Stimulated activated CD8-positive, alpha-beta memory T cell treated with anti-CD3 and anti-CD28 coated beads, Interleukin-7, amount 100 ng/mL, for 4 hours (primary cell): Measurements from ENCODE around the gene RNPS1.

Experiments used
- DNase-seq, 2 donors: peaks; one replicate each; pipeline ENCODE4 v3.0.0-alpha.2; 2020; ENCODE audit warnings: low read depth in 2 of 2

Gene RNPS1

GRCh38 chr16:2213817-2214718 is 53.9 kb downstream of the RNPS1 start:
- no peak for DNase-seq

GRCh38 chr16:2212362-2213324 is 55.3 kb downstream of the RNPS1 start:
- no peak for DNase-seq

DNA sequence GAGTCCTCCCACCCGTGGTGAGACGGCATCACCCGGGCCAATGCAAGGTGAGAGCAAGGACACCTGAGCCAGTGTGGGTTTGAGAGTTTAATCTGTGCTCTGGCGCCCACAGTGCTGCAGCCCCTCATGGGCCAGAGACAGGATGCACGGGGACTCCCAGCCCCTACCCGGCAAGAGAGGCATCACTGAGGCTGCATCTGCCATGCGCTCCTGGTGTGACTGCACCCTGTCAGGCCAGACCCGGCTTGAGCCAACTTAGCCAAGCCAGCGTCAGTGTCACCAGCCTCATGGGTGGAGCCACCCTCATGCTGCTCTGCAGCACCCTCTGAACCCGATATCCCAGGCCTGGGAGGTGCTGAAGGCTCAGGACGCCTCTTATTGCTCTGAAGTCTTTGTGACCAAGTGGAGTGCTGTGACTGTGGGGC is 56.0 kb downstream of the RNPS1 start:
- no peak for DNase-seq

- DNase-seq, result no peak
Observed at GRCh38 chr16:2210386-2211365, 57.2 kb downstream of the RNPS1 start, which contains the start of gene BRICD5. Gene BRICD5, minus strand, starts transcription at chr16:2210863. Its CDS starts 30 bp downstream, at chr16:2210833.

- no peak for DNase-seq
Observed at GRCh38 chr16:2210009-2210332, 58.0 kb downstream of the RNPS1 start.

GRCh38 chr16:2209258-2210008 is 58.5 kb downstream of the RNPS1 start:
- DNase-seq, result no peak

- DNase-seq, result no peak
Observed at GRCh38 chr16:2208772-2209171, 59.2 kb downstream of the RNPS1 start.

DNA sequence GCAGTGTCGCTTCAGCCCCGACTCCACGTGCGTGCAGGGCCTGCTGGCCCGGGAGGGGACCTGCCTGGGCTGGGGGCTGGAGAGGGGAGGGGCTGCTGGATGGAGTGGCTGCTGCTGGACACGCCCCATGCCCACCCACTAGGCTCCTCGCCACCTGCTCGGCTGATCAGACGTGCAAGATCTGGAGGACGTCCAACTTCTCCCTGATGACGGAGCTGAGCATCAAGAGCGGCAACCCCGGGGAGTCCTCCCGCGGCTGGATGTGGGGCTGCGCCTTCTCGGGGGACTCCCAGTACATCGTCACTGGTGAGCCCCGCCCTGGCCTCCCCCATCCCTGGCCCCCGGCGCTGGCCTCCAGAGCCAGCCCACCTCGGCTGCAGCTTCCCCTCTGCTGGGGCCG is 59.6 kb downstream of the RNPS1 start:
- DNase-seq, result no peak

DNA sequence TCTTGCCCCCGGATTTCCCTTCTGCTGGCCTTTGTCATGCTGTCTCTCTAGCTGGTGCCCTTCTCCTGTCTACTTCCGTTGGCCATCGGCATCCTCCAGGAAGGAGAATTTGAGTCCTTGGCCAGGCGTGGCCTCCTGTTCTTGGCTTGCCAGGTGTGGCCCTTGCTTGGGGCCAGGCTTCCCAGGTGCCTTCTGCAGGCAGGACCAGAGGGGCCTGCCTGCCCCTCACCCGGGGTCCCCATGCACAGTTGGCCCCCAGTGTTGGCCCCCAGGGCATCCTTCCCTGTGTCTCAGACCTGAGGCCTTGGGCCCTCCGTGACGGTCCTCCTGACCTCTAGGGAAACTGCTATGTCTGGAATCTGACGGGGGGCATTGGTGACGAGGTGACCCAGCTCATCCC is 60.1 kb downstream of the RNPS1 start:
- DNase-seq, result no peak

DNA sequence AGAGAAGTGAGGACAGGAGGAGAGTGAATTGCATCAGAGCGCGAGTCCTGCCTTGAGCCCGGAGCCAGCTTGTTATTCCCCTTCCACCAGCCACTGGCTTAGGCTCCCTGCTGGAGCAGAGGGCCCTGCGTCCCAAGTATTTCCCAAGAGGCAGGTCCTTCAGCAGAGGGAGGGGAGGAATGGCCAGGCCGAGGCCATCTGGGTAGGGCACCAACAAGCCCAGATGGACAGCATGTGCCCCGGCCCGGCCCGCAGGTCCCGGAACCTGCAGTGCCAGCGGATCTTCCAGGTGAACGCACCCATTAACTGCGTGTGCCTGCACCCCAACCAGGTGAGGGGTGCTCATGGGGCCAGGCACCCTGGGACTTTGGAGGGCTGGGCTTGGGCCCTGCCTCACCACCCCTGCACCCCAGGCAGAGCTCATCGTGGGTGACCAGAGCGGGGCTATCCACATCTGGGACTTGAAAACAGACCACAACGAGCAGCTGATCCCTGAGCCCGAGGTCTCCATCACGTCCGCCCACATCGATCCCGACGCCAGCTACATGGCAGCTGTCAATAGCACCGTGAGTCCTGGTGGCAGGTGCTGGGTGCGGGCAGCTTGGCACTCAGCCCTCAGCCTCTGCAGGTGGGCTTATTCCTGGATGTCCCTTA is 61.0 kb downstream of the RNPS1 start:
- no peak for DNase-seq

GRCh38 chr16:2206420-2206779 is 61.5 kb downstream of the RNPS1 start:
- no peak for DNase-seq

DNA sequence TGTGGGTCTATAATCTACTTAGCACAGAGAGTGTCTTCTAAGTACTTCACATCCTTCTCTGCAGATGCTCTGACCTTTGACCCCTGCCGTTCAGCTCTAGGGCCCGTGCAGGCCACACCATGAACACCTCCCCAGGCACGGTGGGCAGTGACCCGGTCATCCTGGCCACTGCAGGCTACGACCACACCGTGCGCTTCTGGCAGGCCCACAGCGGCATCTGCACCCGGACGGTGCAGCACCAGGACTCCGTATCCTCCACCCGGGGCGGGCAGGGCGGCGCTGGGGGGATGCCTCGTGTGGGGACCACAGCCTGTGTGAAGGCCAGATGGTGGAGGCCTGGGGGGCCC is 62.0 kb downstream of the RNPS1 start:
- no peak for DNase-seq

DNA sequence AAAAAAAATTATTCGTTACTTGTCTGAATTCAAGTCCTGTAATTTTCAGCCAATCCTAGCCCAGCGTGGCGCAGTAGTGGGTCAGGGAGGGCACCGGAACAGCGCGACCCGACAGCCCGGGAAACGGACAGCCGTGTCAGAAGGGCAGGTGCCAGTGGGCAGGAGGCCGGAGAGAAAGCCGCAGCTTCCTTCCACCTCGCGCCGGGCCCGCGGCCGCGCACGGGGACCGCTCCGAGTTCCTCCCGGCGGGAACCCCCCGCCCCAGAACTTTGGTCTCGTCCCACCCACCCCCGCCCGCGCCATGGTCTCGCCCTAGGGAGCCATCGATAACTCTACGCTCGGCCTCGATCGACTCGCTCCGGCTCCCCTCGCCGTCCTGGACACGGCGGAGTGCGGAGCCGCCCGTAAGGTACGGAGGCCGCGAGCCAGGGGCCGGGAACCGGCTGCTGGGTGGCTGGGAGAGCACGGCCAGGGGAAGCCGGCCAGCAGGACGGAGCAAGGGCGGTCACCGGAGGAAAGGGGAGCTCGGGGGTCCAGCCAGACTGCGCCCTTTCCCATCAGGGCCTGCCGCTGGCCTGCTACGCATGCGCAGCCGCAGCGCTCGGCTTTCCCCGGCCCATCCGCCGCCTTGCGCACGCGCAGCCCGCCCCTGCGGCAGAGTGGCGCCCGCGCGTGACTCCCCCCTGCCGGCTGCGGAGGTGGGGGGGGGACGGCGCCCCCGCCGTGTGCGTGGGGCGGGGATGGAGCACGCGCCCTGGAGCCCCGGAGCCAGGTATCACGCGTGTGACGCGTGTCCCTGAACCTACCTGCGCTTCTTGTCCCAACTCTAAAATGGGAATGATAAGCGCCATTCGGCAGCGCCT is 62.6 kb downstream of the RNPS1 start, which contains the start of gene MLST8:
Gene MLST8, plus strand, starts transcription at position 351 of the 863 bp plus-strand sequence. CDS start 632 bp downstream, outside the sequence.
- DNase-seq, result peak; percentile 75 to 89

- no peak for DNase-seq
Observed at GRCh38 chr16:2204416-2205103, 63.4 kb downstream of the RNPS1 start.
